OCI-LY3 (cell line): ENCODE data around the gene HOXC9.

Experiments used
- H2AFZ ChIP-seq: fragments of 200-600, 300-600 bp; shearing (Covaris generic); 2 replicates; pipeline ENCODE4 v1.6.0; 2014; ENCODE audit warnings: antibody characterized with exemption, low read depth, low read length
- H3K27ac ChIP-seq: fragments of 200-600, 300-600 bp; sonication (generic); 2 replicates; pipeline ENCODE4 v1.5.1; 2014; ENCODE audit warnings: mild to moderate bottlenecking, low read length, moderate library complexity, mixed read lengths
- H3K27me3 ChIP-seq: fragments of 200-600, 300-600 bp; sonication (generic); 2 replicates; pipeline ENCODE4 v1.6.1; 2014; ENCODE audit warnings: low read depth, low read length, mixed read lengths
- H3K36me3 ChIP-seq: fragments of 200-600, 300-600 bp; sonication (generic); replicated peaks from 2 replicates; pipeline ENCODE3; 2014; ENCODE audit warnings: low read depth, low read length, mixed read lengths
- H3K4me1 ChIP-seq: fragments of 300-600, 200-600 bp; sonication (generic); 2 replicates; pipeline ENCODE4 v1.6.1; 2014; ENCODE audit warnings: low read length, mixed read lengths
- H3K4me2 ChIP-seq: fragments of 200-600, 300-600 bp; sonication (generic); 2 replicates; pipeline ENCODE4 v1.6.1; 2014; ENCODE audit warnings: low read length, mixed read lengths
- H3K4me3 ChIP-seq: fragments of 300-600, 200-600 bp; sonication (generic); 2 replicates; pipeline ENCODE4 v1.5.1; 2014; ENCODE audit warnings: antibody characterized with exemption, mild to moderate bottlenecking, low read length, moderate library complexity
- H3K79me2 ChIP-seq: fragments of 300-600, 200-600 bp; shearing (Covaris generic); 2 replicates; pipeline ENCODE4 v1.6.1; 2014; ENCODE audit warnings: mild to moderate bottlenecking, low read length, mixed read lengths
- H3K9ac ChIP-seq: fragments of 300-600, 200-600 bp; shearing (Covaris generic); 2 replicates; pipeline ENCODE4 v1.6.0; 2014; ENCODE audit warnings: mild to moderate bottlenecking, low read length, moderate library complexity
- H3K9me3 ChIP-seq: fragments of 200-600, 300-600 bp; shearing (Covaris generic); 2 replicates; pipeline ENCODE4 v1.6.1; 2014; ENCODE audit warnings: low read length, mixed read lengths; ENCODE audit not compliant: insufficient read depth
- H4K20me1 ChIP-seq: fragments of 200-600, 300-600 bp; sonication (generic); 2 replicates; pipeline ENCODE4 v1.6.1; 2016; ENCODE audit warnings: low read length, mixed read lengths; ENCODE audit not compliant: insufficient read depth
- EZH2phosphoT487 ChIP-seq: fragments of 200-600 bp; shearing (Covaris generic); IDR thresholded peaks from 2 replicates; pipeline ENCODE4 v1.6.1; 2018; ENCODE audit warnings: antibody characterized with exemption, mixed run types, low read depth
- TF ChIP-seq, protein P1 (sequence below): fragments of 200-600, 300-600 bp; sonication (generic); IDR thresholded peaks from 2 replicates; pipeline ENCODE4 v1.5.1; 2014; ENCODE audit warnings: antibody characterized with exemption, low read length, low read depth

Gene HOXC9

DNA sequence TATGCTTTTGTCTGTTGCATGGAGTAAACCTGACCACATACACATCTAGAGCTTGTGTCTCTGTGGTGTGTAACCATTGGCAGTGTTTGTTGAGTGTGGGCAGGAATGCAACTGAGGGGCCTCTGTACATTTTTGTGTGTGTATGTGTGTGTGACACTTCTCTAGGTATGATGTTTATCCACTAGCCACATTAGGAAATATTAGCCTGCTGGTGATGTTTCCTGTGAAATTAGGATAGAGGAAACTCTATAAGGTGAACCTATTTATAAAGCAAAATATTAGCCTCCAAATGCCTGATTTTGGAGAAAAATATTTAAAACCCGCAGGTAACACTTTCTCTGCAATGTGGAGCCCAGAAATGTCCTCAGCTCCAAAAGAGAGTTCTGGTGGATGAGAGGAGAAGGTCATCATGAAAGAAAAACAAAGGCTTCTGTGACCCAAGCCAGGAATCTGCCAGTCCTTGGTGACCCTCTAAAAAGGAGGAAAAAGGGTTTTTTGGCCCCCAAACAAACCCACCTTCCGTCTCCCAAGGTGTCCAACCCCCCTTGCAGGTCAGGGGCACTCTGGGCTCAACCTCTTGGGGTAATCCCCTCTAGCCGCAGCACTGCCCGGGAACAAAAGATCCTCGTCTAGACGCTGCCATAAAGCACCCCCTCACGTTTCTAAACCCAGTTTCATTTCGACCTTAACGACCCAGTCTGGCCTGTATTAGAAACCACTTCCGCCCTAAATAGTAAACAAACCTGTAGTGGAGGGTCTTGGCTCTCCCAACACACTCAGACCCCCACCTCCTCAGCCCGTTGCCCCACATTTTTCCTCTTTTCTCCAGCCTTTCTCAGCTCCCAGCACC, 22.1 kb upstream of the HOXC9 start:
- Histone ChIP-seq H2AFZ (no peak overlapping the region), H3K36me3 (no peaks in the 10 kb centered on the region), H3K4me3 (no peak overlapping the region), H3K9ac (no peak overlapping the region), H3K9me3 (no peaks in the 10 kb centered on the region), H3K27ac (no peak overlapping the region), H3K4me2 (peak overlapping the region; percentile 47), H3K4me1 (peaks cover 32% of the 10 kb centered on the region), H3K79me2 (no peaks in the 10 kb centered on the region), H4K20me1 (no peaks in the 10 kb centered on the region), H3K27me3 (0 out of 2 replicates have a peak, but pooled peaks cover 5% of the 10 kb centered on the region)
- TF ChIP-seq EZH2phosphoT487, result no peak
- TF ChIP-seq, protein P1, sequence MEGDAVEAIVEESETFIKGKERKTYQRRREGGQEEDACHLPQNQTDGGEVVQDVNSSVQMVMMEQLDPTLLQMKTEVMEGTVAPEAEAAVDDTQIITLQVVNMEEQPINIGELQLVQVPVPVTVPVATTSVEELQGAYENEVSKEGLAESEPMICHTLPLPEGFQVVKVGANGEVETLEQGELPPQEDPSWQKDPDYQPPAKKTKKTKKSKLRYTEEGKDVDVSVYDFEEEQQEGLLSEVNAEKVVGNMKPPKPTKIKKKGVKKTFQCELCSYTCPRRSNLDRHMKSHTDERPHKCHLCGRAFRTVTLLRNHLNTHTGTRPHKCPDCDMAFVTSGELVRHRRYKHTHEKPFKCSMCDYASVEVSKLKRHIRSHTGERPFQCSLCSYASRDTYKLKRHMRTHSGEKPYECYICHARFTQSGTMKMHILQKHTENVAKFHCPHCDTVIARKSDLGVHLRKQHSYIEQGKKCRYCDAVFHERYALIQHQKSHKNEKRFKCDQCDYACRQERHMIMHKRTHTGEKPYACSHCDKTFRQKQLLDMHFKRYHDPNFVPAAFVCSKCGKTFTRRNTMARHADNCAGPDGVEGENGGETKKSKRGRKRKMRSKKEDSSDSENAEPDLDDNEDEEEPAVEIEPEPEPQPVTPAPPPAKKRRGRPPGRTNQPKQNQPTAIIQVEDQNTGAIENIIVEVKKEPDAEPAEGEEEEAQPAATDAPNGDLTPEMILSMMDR, result no peak

DNA sequence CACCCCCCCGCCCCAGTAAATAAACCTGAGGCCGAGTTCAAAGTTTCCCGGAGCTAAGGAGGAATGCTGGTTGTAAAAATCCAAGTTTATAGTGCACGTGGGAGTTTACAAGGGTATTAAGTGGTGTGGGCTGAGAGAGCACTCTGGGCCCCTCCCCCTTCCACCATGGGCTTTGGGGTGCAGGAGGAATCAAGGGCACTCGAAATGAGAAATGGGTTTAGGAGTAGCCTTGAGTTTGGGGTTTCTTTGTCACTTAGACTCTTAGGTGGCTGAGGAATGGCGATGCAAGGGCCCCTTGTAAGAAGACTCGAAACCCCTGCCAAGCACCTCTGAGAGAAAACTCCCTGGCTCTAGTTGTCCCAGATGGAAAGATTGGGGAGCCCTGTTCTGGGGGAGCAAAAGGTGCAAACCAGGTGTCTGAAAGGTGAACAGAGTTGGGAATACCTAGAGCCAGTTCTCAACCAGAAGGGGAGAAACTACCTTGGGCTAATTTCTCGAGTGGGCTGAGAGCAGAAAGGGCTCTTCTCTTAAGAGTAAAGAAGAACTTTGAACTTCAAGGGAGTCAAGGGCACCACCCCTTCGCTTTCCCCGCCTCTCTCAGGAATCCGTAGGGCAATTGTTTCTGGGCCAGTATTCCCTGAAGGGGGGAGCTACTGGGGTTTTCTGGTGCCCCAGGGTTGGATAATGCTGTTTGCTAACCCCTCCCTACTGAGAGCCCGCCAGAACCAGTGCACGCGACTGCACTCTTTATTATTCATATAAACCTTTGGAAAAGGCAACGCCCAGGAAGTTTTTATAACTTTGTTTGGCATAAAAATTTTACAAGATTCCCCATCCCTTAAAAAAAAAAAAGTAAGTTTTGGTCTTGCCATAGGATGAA, 21.2 kb upstream of the HOXC9 start:
- Histone ChIP-seq H3K79me2 (no peaks in the 10 kb centered on the region), H3K36me3 (no peaks in the 10 kb centered on the region), H4K20me1 (no peaks in the 10 kb centered on the region), H3K4me2 (no peak overlapping the region), H3K9me3 (no peaks in the 10 kb centered on the region), H2AFZ (no peak overlapping the region), H3K4me3 (no peak overlapping the region), H3K27me3 (0 out of 2 replicates have a peak, but pooled peaks cover 5% of the 10 kb centered on the region), H3K4me1 (peaks cover 33% of the 10 kb centered on the region), H3K9ac (no peak overlapping the region), H3K27ac (no peak overlapping the region)
- TF ChIP-seq EZH2phosphoT487, result no peak
- TF ChIP-seq, protein P1, result no peak

DNA sequence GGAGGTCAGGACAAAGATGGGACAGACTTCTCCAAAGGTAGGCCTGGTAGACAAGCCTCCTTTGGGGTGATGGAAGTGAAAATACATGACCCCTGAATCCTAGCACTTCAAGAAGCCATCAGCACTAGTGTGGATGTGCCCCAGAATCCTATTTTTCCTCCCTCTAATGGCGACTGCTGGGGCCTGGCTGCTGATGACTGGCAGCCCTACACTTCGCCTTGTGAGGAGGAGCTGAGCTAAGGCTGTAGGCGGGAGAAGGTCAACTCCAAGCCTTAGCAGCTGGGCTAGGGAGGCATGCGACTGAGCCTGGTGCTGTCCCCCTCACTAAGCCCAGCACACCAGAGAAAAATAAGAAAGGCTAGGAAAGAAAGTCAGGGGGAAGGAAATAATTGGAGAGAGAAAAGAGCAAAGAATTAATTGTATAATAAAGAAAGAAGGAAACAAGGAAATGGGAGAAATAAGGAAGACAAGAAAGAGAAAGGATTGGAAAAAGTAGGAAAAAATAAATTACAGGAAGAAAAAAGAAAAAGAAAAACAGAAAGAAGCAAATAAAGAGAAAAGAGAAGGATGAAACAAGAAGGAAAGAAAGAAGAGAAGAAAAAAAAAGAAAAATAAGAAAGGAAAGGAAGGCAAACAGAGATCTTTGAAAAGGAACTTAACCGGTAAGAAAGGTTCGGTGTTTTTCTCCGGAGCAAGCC, 19.7 kb upstream of the HOXC9 start:
- peak overlapping the region; percentile 56 for H3K4me3 ChIP-seq
- no peaks in the 10 kb centered on the region for H4K20me1 ChIP-seq
- H3K79me2 ChIP-seq, result no peaks in the 10 kb centered on the region
- 0 out of 2 replicates have a peak overlapping the region, but pooled peaks have one; percentile 32 for H2AFZ ChIP-seq
- no peaks in the 10 kb centered on the region for H3K9me3 ChIP-seq
- 0 out of 2 replicates have a peak, but pooled peaks cover 5% of the 10 kb centered on the region for H3K27me3 ChIP-seq
- no peak for TF ChIP-seq EZH2phosphoT487
- TF ChIP-seq, protein P1, result no peak
- peaks cover 42% of the 10 kb centered on the region for H3K4me1 ChIP-seq
- H3K4me2 ChIP-seq, result peak overlapping the region; percentile 78
- H3K9ac ChIP-seq, result peak overlapping the region; percentile 23; the same call in 1 of the 2 replicates
- H3K36me3 ChIP-seq, result no peaks in the 10 kb centered on the region
- H3K27ac ChIP-seq, result 0 out of 2 replicates have a peak overlapping the region, but pooled peaks have one; percentile 38
